Left colon (tissue), 2 donors: ENCODE data around the gene NFE2. TPM values are rescaled to one million over a fixed set of nuclear protein-coding genes. Genes with fewer than 3 reads are reported as not detected.

ENCODE experiments used
- ATAC-seq: fragments of 200-7000 bp; cut with Tn5 transposase; one replicate; pipeline ENCODE4 v1.9.1; 2020; ENCODE audit warnings: mild to moderate bottlenecking, moderate library complexity
- DNase-seq, 2 donors: peaks; one replicate each; pipeline ENCODE4 v3.0.0-alpha.2; 2020
- intact Hi-C, 2 donors: fragments of 100-400 bp; cut with DNase I in 1 of 2; cut with micrococcal nuclease in 1 of 2; formaldehyde crosslinking; loops; one replicate each; pipeline versions ENCODE4 v1.11.2 to v1.14.0; 2022; cut with DNase I, micrococcal nuclease
- microRNA-seq, 2 donors: library from miRNA; unstranded; fragments of <30 nt; microRNA quantifications; one replicate each; pipeline versions ENCODE4 v1.1.0 to v1.2.0, GENCODE V29; 2020
- total RNA-seq, 2 donors: library from RNA; stranded (reverse); fragmentation: NEBNext Ultra II Directional; extraction: Animal tissue kit (Norgen Biotek cat#: 25700); gene quantifications; one replicate each; pipeline ENCODE4 v1.2.1, GENCODE V29; 2021
- donor health status: DM: no; HTN: no; CAD: no.
- donor health status: DM: yes; HTN: yes; CAD: no.

NFE2 gene
- total RNA-seq, 2 donors from 2014 or later, result 0.14 to 0.18 TPM

DNA sequence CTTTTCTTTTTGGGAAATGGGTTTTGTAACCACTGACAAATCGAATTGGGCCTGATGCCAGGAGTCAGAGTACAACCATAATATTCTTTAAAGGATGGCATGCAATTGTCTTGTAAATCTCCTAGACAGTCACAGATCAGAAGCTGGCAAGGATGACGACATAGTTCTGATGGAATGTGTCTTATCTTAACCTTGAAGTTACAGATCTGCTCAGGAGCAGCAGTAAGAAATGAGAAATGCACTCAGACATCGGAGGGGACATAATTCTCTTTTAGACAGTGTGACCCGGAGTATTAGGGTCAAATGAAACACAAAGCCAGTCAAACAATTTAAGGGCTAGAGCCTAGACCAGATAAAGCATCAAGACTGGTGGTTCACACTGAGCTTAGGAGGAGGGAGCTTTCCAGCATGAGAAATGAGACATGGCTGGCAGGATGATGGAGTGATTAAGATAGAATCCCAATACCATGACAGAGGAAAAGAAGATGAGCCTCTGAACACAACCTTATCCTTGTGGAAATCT, 38.4 kb downstream of the NFE2 start:
- intact Hi-C loops, result no loop called here
- DNase-seq, result no peak
- ATAC-seq, result peak; percentile 68

DNA sequence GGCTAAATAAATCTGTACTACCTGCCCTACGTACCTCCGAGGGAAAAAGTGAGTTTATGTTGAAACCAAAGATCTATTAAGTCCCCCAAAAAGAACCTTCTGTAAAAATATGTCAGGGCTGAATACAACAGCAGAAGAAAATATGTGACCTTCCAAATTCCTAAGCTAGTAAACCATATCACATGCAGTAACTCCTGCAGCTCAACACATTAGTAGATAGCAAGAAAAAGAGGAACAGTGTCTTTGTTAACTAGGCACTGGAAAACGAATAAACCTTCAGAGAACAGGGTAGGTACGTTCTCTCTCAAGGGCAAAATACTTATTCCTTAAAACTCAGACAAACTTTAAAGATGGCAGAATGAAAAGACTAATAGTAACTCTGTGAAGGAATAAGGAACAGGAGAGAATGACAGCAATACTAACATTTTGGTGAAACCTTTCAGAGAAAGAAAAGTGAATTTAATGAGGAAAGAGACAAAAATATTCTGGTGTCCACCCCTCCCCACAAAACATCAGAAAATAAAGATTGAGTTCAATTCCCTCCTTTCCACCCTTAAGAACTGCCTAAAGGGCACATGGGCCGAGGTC, 38.9 kb downstream of the NFE2 start:
- intact Hi-C loops, result no loop called here
- DNase-seq (no peak), ATAC-seq (no peak)

DNA sequence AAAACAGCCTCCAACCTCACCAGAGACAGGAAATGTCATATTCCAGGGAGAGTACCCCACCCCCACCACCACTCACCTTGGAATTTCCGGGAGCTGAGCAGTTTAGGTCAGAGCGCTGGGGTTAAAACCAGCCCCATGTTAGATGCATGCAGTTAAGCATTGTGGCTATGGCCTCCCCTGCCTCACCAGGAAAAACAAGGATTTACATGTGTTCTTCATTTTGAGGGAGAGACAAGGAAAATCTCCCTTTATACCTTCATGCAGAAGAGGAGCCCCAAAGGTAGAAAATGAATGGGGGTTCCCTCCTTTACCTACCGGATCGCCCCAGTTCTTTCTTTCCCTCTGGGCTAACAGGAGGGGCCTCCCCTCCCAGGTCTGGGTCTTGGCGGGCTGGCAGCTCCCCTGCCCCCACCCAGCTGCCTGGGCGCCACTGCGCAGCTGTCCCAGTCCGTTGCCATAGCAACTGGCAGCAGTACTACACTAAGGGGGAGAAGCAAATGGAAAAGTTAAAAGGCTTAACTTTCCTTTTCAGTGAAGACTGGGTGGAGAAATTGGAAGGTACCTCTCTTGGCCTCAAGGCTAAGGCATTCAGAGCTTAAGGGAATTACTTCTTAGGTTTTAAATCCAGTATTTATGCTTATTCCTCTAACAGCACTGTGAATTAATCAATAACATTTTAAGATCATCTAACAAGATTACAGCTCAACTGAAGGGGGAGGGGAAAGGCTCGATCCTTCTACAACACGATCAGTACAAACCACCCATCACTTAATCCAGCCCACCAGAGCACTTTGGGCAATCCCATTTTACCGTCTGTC, 41.4 kb downstream of the NFE2 start:
- intact Hi-C loops, result no loop called here

DNA sequence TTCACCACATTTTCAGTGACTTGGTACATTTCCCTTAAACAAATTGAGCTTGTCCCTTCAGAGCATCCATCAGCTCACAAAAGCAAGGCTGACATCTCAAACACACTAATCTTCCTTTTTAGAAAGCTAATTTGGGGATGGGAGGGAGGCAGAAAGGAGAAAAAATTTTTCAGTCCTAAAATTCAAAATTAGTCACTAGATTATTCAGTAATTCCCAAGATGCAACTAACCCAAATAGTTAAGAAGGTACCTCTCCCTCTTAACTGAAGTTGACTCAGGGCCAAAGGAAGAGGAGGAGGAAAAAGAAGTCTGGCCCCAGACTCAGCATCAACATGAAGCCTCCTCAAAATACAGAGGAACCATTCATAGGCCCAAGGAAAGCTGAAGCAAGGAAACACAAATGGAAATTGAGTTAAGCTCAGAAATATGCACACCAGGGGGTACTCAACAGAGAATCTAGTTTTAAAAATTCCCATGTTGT, 42.6 kb downstream of the NFE2 start:
- intact Hi-C loops, result no loop called here
- DNase-seq, result no peak
- ATAC-seq, result no peak

More for the DNA sequence above, 41.4 kb downstream of the NFE2 start:
- ATAC-seq (peak; percentile 76), DNase-seq (peak; percentile 50 to 70)

DNA sequence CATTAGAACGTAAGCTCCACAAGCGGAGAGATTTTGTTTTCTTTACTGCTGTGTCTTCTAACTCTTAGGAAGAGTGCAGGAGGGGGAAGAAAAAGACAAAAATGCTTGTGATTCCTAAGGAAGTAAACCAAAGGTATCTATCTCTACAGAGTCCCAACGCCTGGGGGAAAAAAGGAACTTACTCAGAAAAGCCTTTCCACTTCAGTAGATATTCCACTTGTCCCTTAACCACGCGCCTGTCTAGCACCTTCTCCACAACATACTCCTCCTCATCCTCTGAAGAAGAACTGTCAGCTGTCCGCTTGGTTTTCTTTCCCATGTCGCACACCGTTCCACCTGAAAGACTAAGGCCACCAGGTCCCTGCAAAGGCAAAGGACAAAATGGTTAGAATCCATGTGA, 43.5 kb downstream of the NFE2 start:
- ATAC-seq, result no peak
- intact Hi-C loops, result no loop called here
- no peak for DNase-seq

DNA sequence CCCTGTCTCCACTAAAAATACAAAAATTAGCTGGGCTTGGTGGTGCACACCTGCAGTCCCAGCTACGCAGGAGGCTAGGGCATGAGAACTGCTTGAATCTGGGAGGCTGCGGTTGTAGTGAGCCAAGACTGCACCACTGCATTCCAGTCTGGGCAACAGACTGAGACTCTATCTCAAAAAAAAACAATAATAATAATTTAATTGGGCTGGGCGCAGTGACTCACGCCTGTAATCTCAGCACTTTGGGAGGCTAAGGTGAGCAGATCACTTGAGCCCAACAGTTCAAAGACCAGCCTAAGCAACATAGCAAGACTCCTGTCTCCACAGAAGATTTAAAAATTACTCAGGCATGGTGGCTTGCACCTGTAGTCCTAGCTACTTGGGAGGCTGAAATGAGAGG, 47.6 kb downstream of the NFE2 start:
- DNase-seq, result no peak
- peak; percentile 45 for ATAC-seq
- intact Hi-C loops, result no loop called here

DNA sequence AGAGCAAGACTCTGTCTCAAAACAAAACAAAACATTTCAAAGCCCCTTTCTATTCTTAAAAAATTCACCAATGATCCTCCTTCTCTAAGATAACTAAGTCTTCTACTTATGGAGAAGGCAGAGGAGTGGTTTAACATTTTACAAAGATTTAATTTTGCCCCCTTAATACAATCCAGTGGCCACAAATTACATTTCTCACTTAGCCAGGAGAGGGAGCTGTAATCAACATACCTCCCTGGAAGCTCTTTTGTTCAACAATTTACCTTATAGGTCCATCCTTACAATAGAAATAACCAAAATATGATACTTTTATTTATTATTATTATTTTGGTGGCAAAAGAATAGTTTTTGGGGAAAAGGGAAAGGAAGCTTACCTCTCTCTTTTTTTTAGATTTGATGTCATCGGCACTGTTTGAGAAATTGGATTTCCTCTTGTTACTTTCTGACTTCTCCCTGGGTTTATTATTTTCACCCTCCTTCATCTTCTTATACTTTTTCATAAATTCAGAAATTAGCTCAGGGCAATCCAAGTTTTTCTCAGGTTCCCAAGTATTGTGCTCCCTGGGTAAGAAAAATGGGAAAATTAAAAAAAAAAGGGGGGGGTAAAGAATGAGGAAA, 49.0 kb downstream of the NFE2 start:
- intact Hi-C loops, result no loop called here
- DNase-seq, result no peak
- peak; percentile 52 for ATAC-seq

DNA sequence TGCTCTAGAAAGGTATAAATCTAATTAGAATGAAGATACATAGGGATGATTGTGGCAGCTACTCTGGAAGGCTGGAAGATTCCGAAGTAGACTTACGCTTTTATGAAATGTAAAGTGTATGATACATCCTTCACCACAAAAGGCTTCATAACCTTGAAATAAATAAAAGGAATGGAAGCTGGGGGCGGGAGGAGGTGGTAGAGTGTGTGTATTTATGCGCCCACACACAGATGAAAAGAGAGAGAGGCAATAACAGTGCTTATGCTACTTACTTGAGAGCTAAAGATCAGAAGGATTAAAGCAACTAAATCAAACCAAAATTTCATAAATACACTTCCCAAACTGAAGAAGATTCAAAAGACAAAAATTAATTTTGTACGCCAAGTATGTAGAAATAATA, 51.3 kb downstream of the NFE2 start:
- no peak for DNase-seq
- intact Hi-C loops, result no loop called here
- no peak for ATAC-seq

DNA sequence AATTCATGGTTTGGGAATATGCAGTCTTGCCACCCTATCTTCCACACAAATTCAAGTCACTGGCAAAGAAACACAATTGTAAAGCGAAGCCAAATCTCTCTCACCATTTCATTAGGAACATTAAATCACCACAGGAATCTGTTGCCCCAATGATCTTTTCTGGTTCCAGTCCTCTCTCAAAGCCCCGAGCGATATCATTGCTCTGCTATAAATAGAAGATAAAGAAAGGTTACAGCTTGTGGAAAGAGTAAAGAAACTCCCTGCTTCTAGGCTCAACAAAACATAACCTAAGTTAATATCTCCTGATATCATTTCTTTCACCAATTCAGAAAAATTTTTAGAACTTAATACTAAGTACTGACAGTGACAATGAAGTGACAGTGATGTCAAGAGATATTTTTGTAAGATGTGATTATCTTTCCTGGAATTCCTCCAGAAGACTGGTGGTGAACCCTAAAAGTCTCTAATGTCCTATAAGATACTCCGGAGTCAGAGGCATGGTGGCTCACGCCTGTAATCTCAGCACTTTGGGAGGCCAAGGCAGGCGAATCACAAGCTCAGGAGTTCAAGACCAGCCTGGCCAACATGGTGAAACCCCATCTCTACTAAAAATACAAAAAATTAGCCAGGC, 54.7 kb downstream of the NFE2 start:
- ATAC-seq (no peak), DNase-seq (no peak)
- intact Hi-C loops, result no loop called here

Small RNAs within 50 kb of the gene (microRNA-seq; reads per million reads assigned to microRNA genes)
- 367 to 502 reads per million in 2 donors for gene MIR148B

Other genes starting within 250 kb of the NFE2 start
- gene HOXC4, start 247.2 kb downstream of the NFE2 start, total RNA-seq, result under 1 TPM in 1 of 2 donors, not detected in 1; 0.18 TPM
- gene SMUG1, start 112.0 kb downstream of the NFE2 start, total RNA-seq, result 10 to 100 TPM; 28.0 to 31.4 TPM
- gene CBX5, start 20.9 kb downstream of the NFE2 start, total RNA-seq, result 10 to 100 TPM; 40.9 to 42.0 TPM
- 100 to 1,000 TPM; 503 to 718 TPM for gene HNRNPA1, start 20.3 kb downstream of the NFE2 start, total RNA-seq
- 100 to 1,000 TPM; 119 to 129 TPM for gene COPZ1, start 24.1 kb upstream of the NFE2 start, total RNA-seq
- gene GPR84, start 63.5 kb upstream of the NFE2 start, total RNA-seq, result under 1 TPM in 1 of 2 donors, not detected in 1; 0.50 TPM
- gene ZNF385A, start 83.7 kb upstream of the NFE2 start, total RNA-seq, result 1 to 10 TPM; 4.0 to 8.3 TPM
- gene ITGA5, start 118.3 kb upstream of the NFE2 start, total RNA-seq, result 10 to 100 TPM; 20.8 to 49.1 TPM
- under 1 TPM in 1 of 2 donors, not detected in 1; 0.67 TPM for gene GTSF1, start 172.6 kb upstream of the NFE2 start, total RNA-seq
- gene NCKAP1L, start 196.7 kb upstream of the NFE2 start, total RNA-seq, result 10 to 100 TPM in 1 of 2 donors, 1 to 10 TPM in 1; 5.4 to 13.6 TPM
- gene PDE1B, start 248.6 kb upstream of the NFE2 start, total RNA-seq, result 1 to 10 TPM in 1 of 2 donors, under 1 TPM in 1; 0.79 to 1.8 TPM